Breast epithelium (tissue), 3 donors: ENCODE measurements around the gene SLC30A3.

Experiments used
- CTCF ChIP-seq, 3 donors: fragments of 450-650 bp; IDR thresholded peaks; one replicate each; pipeline ENCODE4 v1.5.1; 2016 to 2017; ENCODE audit warnings: antibody characterized with exemption in 3 of 3, mild to moderate bottlenecking in 3 of 3, moderate library complexity in 3 of 3
- POLR2A ChIP-seq: fragments of 450-650 bp; IDR thresholded peaks from one replicate; pipeline ENCODE4 v1.6.1; 2016; ENCODE audit warnings: antibody characterized with exemption, mild to moderate bottlenecking, moderate library complexity
- POLR2AphosphoS5 ChIP-seq, 3 donors: sonication (generic); formaldehyde crosslinking; IDR thresholded peaks; one replicate each; pipeline ENCODE4 v1.6.1; 2017; ENCODE audit warnings: antibody characterized with exemption in 3 of 3

- TF ChIP-seq CTCF (IDR thresholded peaks at IDR 0.05) (no peak), POLR2A (no peak), POLR2AphosphoS5 (IDR thresholded peaks at IDR 0.05) (no peak)
Measured at GRCh38 chr2:27206346-27206745, 56.5 kb downstream of the SLC30A3 start.
